Fibroblast of lung (primary cell): ENCODE data around the gene KCNK15. TPM values are rescaled to one million over a fixed set of nuclear protein-coding genes. Genes with fewer than 3 reads are reported as not detected.

Source experiments
- DNase-seq, 2 donors: peaks; one replicate each; pipeline versions ENCODE4 v3.0.0 to v3.0.0-alpha.2; 2010; ENCODE audit warnings: low read depth in 2 of 2
- H2AFZ ChIP-seq: 2 replicates; pipeline ENCODE4 v1.5.1; 2012; ENCODE audit warnings: low read length, control low read depth, inconsistent platforms
- H3K27ac ChIP-seq: 2 replicates; pipeline ENCODE4 v1.5.1; 2011; ENCODE audit warnings: low read length, control low read depth; ENCODE audit not compliant: insufficient read depth
- H3K27me3 ChIP-seq: 2 replicates; pipeline ENCODE4 v1.5.1; 2011; ENCODE audit warnings: mild to moderate bottlenecking, low read length; ENCODE audit not compliant: control insufficient read depth, insufficient read depth
- H3K36me3 ChIP-seq: 2 replicates; pipeline ENCODE4 v1.5.1; 2011; ENCODE audit warnings: low read length; ENCODE audit not compliant: control insufficient read depth, insufficient read depth
- H3K4me1 ChIP-seq: 2 replicates; pipeline ENCODE4 v1.5.1; 2011; ENCODE audit warnings: low read length; ENCODE audit not compliant: control insufficient read depth, insufficient read depth; ENCODE audit errors: extremely low read depth
- H3K4me2 ChIP-seq: 2 replicates; pipeline ENCODE4 v1.5.1; 2011; ENCODE audit warnings: low read length, control low read depth; ENCODE audit not compliant: insufficient read depth; ENCODE audit errors: extremely low read depth
- H3K4me3 ChIP-seq, 4 experiments: fragments of 200-600 bp in 1 of 4; sonication (generic) in 1 of 4; replicated peaks in 1 of 4; 2 replicates each; pipeline ENCODE4 v1.5.1; 2011 to 2016; ENCODE audit warnings: low read length in 4 of 4, low read depth in 3 of 4, mild to moderate bottlenecking in 3 of 4, control low read depth in 2 of 4, inconsistent platforms in 1 of 4, mixed read lengths in 1 of 4; ENCODE audit not compliant: insufficient read depth in 1 of 4; ENCODE audit errors: control extremely low read depth in 1 of 4
- H3K79me2 ChIP-seq: 2 replicates; pipeline ENCODE4 v1.5.1; 2012; ENCODE audit warnings: mild to moderate bottlenecking, low read length, inconsistent platforms; ENCODE audit not compliant: control insufficient read depth, insufficient read depth
- H3K9ac ChIP-seq: 2 replicates; pipeline ENCODE4 v1.5.1; 2011; ENCODE audit warnings: mild to moderate bottlenecking, low read length, control low read depth; ENCODE audit not compliant: insufficient read depth
- H3K9me3 ChIP-seq: 2 replicates; pipeline ENCODE4 v1.5.1; 2012; ENCODE audit warnings: low read depth, low read length; ENCODE audit not compliant: control insufficient read depth, insufficient read depth
- H4K20me1 ChIP-seq: 2 replicates; pipeline ENCODE4 v1.5.1; 2011; ENCODE audit warnings: low read length; ENCODE audit not compliant: control insufficient read depth, insufficient read depth; ENCODE audit errors: extremely low read depth
- EZH2 ChIP-seq: IDR thresholded peaks from 2 replicates; pipeline ENCODE4 v1.5.1; 2012; ENCODE audit warnings: low read length, control low read depth, mild to moderate bottlenecking; ENCODE audit errors: missing control alignments
- polyA plus RNA-seq, 2 donors: library from polyadenylated mRNA; depleted of rRNA in 1 of 2; stranded (reverse) in 1 of 2; unstranded in 1 of 2; fragments of >200 nt; gene quantifications; 2 replicates each; pipeline ENCODE4 v1.2.1, GENCODE V29; 2011 to 2012; ENCODE audit warnings: missing spikeins in 1 of 2
- total RNA-seq: library from RNA; depleted of rRNA; stranded (reverse); fragments of >200 nt; gene quantifications from 2 replicates; pipeline ENCODE4 v1.2.1, GENCODE V29; 2014
- TF ChIP-seq, protein P1 (sequence below), 2 donors: IDR thresholded peaks in 1 of 2; conservative IDR thresholded peaks in 1 of 2; 1 replicate in 1 of 2; 2 replicates in 1 of 2; pipeline ENCODE4 v1.5.1; 2011 to 2012; ENCODE audit warnings: low read length in 2 of 2, control low read depth in 1 of 2, inconsistent platforms in 1 of 2, low read depth in 1 of 2, mild to moderate bottlenecking in 1 of 2

The KCNK15 gene
- total and polyA plus RNA-seq, 2 donors (not counting 1 experiment from before 2014, with no cell fraction given), result 1.8 to 2.2 TPM

DNA sequence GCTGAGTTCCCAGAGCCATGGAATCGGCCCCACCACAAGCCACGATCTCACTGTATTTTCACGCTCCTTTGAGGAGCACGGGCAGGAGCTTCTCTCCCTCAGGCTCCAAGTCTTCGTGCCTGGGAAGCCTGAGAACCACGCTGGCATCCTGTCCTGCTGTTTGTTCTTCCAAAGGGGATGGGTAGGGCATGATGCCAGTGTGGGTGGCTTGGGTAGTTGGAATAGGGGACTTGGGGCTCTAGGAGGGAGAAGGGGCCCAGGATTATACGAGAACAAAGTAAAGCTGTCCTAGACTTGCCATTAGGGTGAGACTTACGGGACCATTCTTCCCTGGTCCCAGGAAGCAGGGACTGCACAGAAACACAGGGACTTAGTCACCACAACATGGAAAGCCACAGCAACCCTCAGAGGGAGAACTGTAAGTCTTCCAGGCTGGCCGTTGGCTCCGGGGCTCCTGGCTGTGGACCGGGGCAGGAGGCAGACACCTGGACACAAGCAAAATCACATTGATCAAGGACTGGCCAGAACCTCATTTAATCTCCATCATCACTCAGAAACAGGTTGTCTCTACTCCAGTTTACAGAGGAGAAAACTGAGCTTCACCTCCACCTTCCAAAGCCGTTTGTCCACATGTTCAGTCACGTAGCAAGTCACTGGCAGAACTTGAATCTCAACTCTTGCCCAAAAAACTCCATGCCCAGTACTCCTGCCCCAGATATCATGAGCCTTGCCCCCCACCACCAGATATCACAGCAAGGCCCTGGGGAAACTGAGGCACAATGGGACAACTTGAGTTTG lies 29.2 kb upstream of the KCNK15 start:
- Histone ChIP-seq H3K4me1 (peaks cover 23% of the 10 kb centered on the region), H3K4me2 (no peak overlapping the region)
- no peak for DNase-seq

DNA sequence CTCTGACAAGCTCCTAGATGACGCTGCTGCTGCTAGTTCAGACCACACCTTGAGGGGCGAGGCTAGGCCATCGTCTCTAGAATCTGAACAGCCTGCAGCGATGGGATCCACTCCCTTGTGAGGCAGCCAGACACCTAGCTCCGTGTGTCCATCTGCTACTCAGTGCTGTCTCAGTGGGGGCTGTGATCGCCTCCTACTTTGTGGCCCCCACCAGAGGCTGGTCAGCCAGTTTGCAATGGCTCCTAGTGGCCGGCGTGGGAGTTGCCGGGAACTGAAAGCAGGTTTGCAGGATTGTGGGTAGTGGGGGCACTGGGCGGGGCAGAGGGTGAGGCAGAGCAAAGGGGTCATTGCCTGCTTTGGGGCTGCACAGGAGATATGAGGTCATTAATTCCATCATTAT lies 27.7 kb upstream of the KCNK15 start:
- TF ChIP-seq, protein P1, sequence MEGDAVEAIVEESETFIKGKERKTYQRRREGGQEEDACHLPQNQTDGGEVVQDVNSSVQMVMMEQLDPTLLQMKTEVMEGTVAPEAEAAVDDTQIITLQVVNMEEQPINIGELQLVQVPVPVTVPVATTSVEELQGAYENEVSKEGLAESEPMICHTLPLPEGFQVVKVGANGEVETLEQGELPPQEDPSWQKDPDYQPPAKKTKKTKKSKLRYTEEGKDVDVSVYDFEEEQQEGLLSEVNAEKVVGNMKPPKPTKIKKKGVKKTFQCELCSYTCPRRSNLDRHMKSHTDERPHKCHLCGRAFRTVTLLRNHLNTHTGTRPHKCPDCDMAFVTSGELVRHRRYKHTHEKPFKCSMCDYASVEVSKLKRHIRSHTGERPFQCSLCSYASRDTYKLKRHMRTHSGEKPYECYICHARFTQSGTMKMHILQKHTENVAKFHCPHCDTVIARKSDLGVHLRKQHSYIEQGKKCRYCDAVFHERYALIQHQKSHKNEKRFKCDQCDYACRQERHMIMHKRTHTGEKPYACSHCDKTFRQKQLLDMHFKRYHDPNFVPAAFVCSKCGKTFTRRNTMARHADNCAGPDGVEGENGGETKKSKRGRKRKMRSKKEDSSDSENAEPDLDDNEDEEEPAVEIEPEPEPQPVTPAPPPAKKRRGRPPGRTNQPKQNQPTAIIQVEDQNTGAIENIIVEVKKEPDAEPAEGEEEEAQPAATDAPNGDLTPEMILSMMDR (conservative IDR thresholded peaks at IDR 0.05 in 1 of 2, IDR thresholded peaks at IDR 0.05 in 1 of 2; ENCODE audit: low read depth in 1 of 2, low read length in 2 of 2), result peak; percentile 22 to 44
- TF ChIP-seq EZH2, result no peak
- peak overlapping the region in 1 of 4 experiments; percentile 17 for H3K4me3 ChIP-seq
- no peaks in the 10 kb centered on the region for H4K20me1 ChIP-seq
- no peak overlapping the region for H3K9ac ChIP-seq
- H3K79me2 ChIP-seq, result no peaks in the 10 kb centered on the region
- no peak overlapping the region for H3K27ac ChIP-seq
- H3K4me2 ChIP-seq, result no peak overlapping the region
- no peak overlapping the region for H2AFZ ChIP-seq
- H3K36me3 ChIP-seq, result no peaks in the 10 kb centered on the region
- DNase-seq, result no peak
- peaks cover 25% of the 10 kb centered on the region for H3K4me1 ChIP-seq
- H3K27me3 ChIP-seq, result peaks cover 5% of the 10 kb centered on the region
- H3K9me3 ChIP-seq, result no peaks in the 10 kb centered on the region

More for the DNA sequence above, 29.2 kb upstream of the KCNK15 start:
- H2AFZ ChIP-seq, result no peak overlapping the region
- no peaks in the 10 kb centered on the region for H3K79me2 ChIP-seq
- no peaks in the 10 kb centered on the region for H3K36me3 ChIP-seq
- peak overlapping the region in 1 of 4 experiments; percentile 49 for H3K4me3 ChIP-seq
- H3K9ac ChIP-seq, result no peak overlapping the region
- H3K9me3 ChIP-seq, result no peaks in the 10 kb centered on the region
- H4K20me1 ChIP-seq, result no peaks in the 10 kb centered on the region
- peaks cover 7% of the 10 kb centered on the region for H3K27me3 ChIP-seq
- no peak overlapping the region for H3K27ac ChIP-seq
- TF ChIP-seq, protein P1 (conservative IDR thresholded peaks at IDR 0.05 in 1 of 2, IDR thresholded peaks at IDR 0.05 in 1 of 2; ENCODE audit: low read depth in 1 of 2, low read length in 2 of 2), result no peak
- TF ChIP-seq EZH2, result no peak

DNA sequence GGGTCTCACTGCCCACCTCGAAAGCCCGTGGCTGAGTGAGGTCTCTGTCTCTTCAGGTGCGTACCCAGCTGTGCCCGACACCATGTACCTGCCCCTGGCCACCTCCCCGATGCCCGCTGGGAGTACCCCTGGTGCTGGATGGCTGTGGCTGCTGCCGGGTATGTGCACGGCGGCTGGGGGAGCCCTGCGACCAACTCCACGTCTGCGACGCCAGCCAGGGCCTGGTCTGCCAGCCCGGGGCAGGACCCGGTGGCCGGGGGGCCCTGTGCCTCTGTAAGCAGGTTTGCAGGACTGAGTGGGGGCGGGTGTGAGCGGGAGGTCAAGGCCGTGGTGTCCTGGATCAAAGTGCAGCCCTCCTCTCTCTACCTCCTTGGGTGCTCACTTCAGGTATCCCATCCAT lies 25.8 kb upstream of the KCNK15 start:
- Histone ChIP-seq H3K4me1 (peaks cover 18% of the 10 kb centered on the region), H3K9me3 (no peaks in the 10 kb centered on the region), H4K20me1 (no peaks in the 10 kb centered on the region), H3K36me3 (no peaks in the 10 kb centered on the region), H3K79me2 (no peaks in the 10 kb centered on the region), H3K9ac (no peak overlapping the region), H3K4me3 (no peak overlapping the region), H3K27ac (no peak overlapping the region), H3K27me3 (peaks cover 5% of the 10 kb centered on the region), H3K4me2 (no peak overlapping the region), H2AFZ (no peak overlapping the region)
- DNase-seq, result no peak
- TF ChIP-seq, protein P1 (conservative IDR thresholded peaks at IDR 0.05 in 1 of 2, IDR thresholded peaks at IDR 0.05 in 1 of 2; ENCODE audit: low read depth in 1 of 2, low read length in 2 of 2), result no peak
- no peak for TF ChIP-seq EZH2
